Stimulated activated naive CD4-positive, alpha-beta T cell treated with Interleukin-2 at 50 U/mL for 16 hours (primary cell): ENCODE data around the gene REV1.
"Not testable (repeated sequence)": the region's sequence is repeated elsewhere in the genome, so short reads cannot be mapped to it uniquely, and the experiment has no call there.

Experiments used
- DNase-seq: peaks from one replicate; lab custom pipeline; 2025; lab: John Stamatoyannopoulos, UW

REV1 gene

DNA sequence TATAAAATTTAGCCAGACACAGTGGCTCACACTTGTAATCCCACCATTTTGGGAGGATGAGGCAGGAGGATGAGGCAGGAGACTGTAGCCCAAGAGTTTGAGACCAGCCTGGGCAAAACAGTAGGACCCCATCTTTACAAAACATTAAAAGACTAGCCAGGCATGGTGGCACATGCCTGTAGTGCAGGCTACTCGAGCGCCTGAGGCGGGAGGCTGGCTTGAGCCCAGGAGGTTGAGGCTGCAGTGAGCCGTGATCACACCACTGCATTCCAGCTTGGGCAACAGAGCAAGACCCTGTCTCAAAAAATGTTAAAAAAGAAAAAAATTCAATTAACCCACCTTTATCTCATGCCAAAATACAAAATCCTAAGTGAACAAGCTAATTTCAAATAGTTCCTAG lies 4.0 kb downstream of the REV1 start:
- no peak for DNase-seq

DNA sequence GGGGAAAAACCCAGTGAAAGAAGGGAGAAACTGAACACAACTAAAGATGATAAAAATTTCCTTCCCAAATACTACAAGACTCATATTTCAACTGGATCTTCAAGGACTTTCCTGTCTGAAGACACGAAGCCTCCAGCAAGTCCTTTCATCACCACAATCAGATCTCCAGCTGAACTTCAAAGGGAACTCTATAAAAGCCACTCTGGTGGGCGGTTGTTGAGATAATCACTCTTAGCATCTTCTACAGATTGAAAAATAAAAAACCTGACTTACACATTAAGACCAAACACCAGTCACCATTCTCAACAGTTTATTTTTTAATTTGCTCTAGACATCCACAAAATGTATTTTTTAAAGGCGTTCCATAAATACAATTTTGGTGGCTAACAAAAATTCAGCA lies 4.4 kb downstream of the REV1 start:
- DNase-seq, result no peak

DNA sequence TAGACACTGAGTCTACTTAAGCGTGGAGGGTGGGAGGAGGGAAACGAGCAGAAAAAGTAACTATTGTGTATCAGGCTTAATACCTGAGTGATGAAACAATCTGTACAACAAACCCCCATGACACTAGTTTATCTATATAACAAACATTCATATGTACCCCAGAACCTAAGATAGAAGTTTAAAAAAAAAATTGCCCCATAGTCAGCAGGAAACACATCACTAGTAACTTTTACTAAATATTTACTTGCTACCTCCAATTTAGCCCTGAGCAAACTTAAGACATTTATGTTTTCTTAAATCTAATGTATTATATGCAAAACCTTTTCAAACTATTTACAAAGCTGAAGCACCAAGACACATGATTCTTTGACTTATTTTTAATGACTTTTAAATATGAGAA lies 5.6 kb downstream of the REV1 start:
- DNase-seq, result no peak

GRCh38 chr2:99481941-99482340 lies 7.9 kb downstream of the REV1 start:
- DNase-seq, result no peak

GRCh38 chr2:99481527-99481926 lies 8.3 kb downstream of the REV1 start:
- DNase-seq, result no peak

- DNase-seq, result no peak
Measured at GRCh38 chr2:99480390-99480789, 9.4 kb downstream of the REV1 start.

DNA sequence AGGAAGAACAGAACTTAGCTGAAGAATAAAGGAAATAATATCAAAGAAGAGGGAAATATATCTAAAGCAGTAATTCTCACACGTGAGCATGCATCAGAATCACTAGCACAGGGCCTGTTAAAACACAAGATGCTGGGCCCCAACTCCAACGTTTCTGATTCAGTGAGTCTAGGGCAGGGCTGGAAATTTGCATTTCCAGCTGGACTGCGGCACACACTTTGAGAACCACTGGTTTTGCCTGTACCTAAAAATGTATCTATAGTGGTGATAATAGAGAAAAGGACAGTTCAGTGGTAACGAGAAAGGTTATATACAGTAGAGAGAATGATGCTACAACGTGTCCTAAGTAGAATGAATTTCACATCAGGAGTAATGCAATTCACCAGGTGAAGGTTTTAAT lies 11.2 kb downstream of the REV1 start:
- no peak for DNase-seq

DNA sequence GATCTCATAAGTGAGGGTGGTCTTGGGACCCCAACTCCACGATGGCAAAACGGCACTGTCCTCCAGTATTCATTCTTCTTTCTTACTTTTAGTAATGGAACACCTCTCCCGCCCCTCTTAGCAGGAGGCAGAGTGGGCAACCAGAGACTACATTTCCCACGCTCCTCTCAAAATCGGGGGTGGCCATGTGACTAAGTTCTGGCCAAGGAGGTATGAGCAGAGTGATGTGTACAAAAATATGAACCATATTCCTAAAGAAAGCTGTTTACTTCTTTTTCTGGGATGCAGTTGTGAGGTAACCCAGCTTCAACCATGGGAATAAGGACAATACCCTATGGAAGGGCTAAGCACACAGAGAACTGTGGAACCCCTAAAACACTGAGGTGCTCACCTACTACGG lies 12.8 kb downstream of the REV1 start:
- no peak for DNase-seq

DNA sequence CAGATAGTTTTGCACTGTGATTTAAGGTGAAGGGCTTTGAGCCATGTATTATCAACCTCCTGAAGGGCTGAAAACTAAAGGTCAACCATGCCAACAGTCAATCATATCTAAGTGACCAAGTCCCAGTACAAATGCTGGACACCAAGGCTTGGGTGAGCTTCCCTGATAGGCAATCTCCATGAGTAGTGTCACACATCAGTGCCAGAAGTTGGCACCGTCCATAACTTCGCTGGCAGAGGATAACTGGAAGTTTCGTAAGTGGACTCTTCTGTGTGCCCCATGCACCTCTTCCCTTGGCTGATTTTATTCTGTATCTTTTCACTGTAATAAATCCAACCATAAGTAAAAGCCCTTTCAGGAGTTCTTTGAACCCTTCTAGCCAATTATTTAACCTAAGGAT lies 13.2 kb downstream of the REV1 start:
- DNase-seq, result no peak

GRCh38 chr2:99475095-99475494 lies 14.7 kb downstream of the REV1 start:
- DNase-seq, result not testable (repeated sequence)

DNA sequence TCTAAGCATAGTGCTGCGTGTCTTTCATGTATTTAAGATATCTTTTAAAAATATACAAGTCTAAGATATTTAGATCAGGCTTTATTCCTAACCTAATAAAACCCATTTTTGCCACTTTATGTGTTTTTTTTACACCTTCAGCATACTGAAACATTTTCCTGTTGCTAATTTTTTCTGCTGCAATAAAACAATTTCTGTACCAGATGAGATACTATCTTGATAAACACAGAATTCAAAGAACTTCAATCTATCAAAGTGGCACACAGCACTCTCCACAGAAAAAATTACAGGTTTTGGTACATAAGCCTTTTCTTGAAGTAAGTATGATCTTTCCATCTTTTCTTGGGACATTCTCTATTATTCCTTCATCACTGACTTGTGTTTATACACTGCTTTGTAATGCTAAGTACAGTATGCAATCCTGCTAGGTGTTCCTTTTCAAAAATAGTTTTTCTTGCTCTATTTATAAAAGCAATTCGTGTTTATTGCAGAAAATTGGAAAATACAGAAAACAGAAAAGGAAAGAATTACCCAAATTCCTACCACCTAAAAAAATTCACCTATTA lies 16.2 kb downstream of the REV1 start:
- no peak for DNase-seq

DNA sequence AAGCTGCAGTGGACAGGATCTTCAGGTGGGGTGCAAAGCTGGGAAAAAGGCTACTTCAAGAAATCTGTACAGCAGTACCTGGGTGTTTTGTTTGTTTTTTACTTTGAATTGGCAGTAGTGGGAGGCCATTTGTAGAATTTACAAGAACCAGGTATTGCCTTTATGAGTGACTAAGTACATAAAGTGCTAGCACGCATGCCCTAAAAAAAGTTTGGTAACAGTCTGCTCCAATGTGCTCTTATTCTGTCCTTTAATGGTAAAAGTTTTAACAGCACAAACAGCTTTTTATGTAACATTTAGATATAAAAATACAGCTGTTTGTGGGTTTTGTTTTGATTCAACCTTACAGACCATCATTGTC lies 17.2 kb downstream of the REV1 start:
- DNase-seq, result no peak

DNA sequence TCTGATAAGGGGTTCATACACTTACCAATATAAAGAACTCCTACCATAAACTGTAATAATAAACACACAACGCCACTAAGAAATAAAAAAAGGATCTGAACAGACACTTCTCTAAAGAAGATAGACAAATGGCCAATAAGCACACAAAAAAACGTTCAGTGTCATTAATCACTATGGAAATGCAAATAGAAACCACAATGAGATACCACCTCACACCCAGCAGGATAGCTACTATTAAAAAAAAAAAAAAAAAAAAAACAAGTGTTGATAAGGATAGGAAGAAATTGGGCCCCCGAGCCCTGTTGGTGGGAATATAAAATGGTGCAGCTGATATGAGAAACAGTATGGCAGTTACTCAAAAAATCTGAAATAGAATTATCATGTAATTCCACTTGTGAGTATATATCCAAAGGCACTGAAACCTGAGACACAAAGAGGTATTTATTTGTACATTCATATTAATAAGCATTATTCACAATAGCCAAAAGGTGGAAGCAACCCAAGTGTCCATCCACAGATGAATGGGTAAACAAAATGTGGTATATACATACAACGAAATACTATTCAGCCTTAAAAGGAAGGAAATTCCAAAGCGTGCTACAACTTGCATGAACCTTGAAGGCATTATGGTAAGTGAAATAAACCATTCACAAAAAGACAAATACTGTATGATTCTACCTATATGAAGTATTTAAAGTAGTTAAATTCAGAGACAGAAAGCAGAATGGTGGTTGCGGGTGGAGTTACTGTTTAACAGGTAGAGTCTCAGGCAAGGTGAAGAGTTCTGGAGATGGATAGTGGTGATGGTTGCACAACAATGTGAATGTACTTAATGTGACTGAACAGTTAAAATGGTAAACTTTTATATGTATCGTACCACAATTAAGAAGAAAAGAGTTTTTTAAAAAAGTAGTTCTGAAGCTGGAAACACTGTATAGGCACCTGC lies 17.9 kb downstream of the REV1 start:
- no peak for DNase-seq

- DNase-seq, result no peak
Measured at GRCh38 chr2:99470957-99471356, 18.9 kb downstream of the REV1 start.

DNA sequence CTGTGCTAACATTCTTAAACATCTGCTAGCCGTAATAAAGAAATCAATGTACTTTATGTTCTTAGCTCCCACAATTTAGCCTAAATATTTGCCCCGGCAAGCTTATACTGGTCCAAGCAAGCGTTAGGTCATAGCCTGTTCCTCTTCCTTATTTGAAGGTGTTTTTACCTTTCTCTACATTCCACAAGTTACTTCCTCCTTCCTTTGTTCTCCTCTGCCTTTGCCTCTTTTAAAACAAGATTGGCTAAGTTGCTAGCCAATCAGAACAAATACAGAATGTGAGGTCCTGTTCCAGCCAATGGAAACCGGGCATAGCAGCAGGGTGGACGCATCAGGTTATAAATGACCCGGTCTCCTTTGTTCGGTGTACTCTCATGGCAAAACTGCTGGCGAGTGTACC lies 19.4 kb downstream of the REV1 start:
- DNase-seq, result not testable (repeated sequence)

GRCh38 chr2:99469394-99469793 lies 20.4 kb downstream of the REV1 start:
- no peak for DNase-seq

- no peak for DNase-seq
Measured at GRCh38 chr2:99468155-99468554, 21.7 kb downstream of the REV1 start.

DNA sequence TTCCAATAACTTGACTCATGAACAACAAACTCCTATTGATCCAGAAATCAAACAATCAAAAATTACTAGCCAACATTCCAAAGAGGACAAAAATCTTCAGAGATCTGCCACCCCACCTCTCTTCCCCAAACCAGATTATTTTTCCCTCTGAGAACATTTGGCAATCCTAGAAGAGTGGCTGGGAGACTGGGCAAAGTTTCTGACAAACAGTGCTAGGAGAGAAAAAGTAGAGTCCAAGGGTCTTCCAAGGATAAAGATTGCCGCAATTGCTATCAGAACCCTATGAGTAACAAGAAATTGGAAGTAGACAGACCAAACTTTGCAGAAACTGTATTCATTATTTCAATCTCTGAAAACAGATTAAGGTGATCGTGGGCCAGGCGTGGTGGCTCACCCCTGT lies 22.4 kb downstream of the REV1 start:
- DNase-seq, result no peak

DNA sequence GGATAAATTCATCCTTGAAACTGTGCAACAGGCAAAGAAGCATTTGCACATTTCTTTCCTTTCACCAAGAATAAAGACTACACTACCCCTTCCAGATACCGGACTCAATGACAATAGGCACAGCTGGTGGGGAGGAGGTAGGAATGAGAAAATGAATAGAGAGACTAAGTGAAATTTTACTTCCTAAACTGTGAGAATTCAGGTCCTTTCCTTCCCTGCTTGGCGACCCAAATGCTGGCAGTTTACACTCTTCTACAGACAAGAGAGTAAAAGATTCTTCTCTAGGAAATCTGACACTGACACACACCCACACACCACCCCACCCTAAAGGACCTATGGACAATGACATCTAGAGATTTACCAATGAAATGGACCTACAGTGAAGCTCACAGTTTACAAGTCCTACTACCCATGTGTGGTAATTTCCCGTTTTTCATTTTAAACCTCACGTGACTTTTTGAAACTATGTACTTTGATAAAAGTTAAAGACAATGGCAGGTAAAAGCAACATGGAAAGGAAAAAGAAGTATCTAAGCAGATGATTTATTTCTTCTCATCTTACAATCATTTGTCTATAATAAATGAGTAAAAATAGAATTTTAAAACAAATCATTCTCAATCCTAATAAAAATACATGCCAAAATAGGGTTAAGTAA lies 27.9 kb downstream of the REV1 start:
- no peak for DNase-seq

GRCh38 chr2:99458529-99458928 lies 31.3 kb downstream of the REV1 start:
- no peak for DNase-seq

DNA sequence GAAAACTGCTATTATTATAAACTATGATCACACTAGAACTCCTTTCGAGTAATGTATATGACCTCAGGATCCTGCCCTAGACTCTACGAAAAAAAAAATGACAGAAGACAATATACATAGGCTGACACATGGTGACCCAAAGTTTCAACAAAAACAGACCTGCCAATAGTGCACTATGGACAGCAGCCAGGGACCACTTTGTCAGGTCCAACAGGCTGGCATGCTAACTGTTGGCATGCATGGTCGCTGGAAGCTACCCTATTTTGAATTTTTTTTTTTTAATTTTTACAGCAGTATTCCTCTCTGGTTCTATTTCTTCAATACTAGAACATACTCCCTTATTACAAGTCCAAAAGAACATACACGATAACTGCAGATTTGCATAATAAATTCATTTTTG lies 38.1 kb downstream of the REV1 start:
- DNase-seq, result no peak

DNA sequence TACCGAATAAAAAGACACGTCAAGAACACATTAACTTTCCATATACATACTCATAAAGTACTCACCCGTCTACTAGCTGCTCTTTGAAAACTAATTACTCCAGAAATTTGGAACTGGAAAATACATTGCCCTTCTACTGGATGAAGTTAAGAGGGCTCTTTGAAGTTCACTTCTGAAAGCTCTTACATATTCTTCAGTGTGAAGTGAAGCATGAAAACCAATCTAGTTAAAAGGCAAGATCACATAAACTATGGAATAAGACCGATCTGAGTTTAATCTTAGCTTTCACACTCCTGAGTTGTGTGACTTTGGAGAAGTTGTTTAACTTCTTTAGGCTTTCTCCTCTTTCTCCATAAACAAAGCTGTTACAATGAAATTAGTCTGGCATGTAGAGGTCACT lies 38.5 kb downstream of the REV1 start:
- no peak for DNase-seq

DNA sequence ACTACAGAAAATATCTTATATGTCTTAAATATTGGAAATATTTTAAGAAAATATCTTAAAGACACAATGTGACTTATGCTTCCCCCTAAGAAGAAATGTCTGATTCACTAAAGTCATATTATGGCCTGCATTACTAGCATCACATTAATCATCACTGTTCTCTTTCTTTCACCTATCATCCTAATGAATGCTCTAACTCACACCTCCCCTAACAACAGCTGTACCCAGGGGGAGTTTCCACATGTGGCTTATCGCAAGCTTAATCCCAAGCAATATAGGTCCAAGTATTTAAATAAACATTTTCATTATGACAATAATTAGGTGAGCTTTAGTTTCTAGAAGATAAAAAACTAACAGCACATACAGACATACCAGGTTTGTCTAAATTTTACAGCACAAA lies 39.6 kb downstream of the REV1 start:
- no peak for DNase-seq
